Measurements from ENCODE around the gene ENTPD2.
"Not testable (repeated sequence)": the region's sequence is repeated elsewhere in the genome, so short reads cannot be mapped to it uniquely, and the experiment has no call there.

ENTPD2 gene

GRCh38 chr9:137062798-137063197 is 8.9 kb upstream of the ENTPD2 start:
- not testable (repeated sequence) for H3K36me3 Mint-ChIP-seq; DNase-seq; H3K27ac Mint-ChIP-seq; H3K4me3 Mint-ChIP-seq; H3K9me3 Mint-ChIP-seq; H3K27me3 Mint-ChIP-seq; ATAC-seq (replicated peaks)
- peaks cover 5 to 14% of the 10 kb centered on the region in 2 donors for H3K4me1 Mint-ChIP-seq

GRCh38 chr9:137062384-137062783 is 8.5 kb upstream of the ENTPD2 start:
- Mint-ChIP-seq H3K27ac (no peak overlapping the region), H3K4me3 (no peak overlapping the region), H3K36me3 (no peaks in the 10 kb centered on the region), H3K27me3 (peaks cover 5 to 6% of the 10 kb centered on the region in 2 donors), H3K4me1 (peaks cover 3 to 12% of the 10 kb centered on the region in 2 donors), H3K9me3 (no peaks in the 10 kb centered on the region)
- ATAC-seq (replicated peaks), result no peak
- no peak for DNase-seq

- no peak overlapping the region for H3K4me3 Mint-ChIP-seq
- no peak overlapping the region for H3K27ac Mint-ChIP-seq
- no peak for DNase-seq
- ATAC-seq (replicated peaks), result no peak
- H3K4me1 Mint-ChIP-seq, result peaks cover 0 to 6% of the 10 kb centered on the region in 2 donors
- H3K27me3 Mint-ChIP-seq, result peaks cover 0 to 6% of the 10 kb centered on the region in 2 donors
- H3K36me3 Mint-ChIP-seq, result no peaks in the 10 kb centered on the region
- no peaks in the 10 kb centered on the region for H3K9me3 Mint-ChIP-seq
Measured at GRCh38 chr9:137058521-137059234, 4.8 kb upstream of the ENTPD2 start.

GRCh38 chr9:137057545-137057944 is 3.7 kb upstream of the ENTPD2 start:
- H3K36me3 Mint-ChIP-seq, result no peaks in the 10 kb centered on the region
- H3K9me3 Mint-ChIP-seq, result no peaks in the 10 kb centered on the region
- H3K4me1 Mint-ChIP-seq, result peaks cover 0 to 13% of the 10 kb centered on the region in 2 donors
- H3K27ac Mint-ChIP-seq, result no peak overlapping the region
- H3K4me3 Mint-ChIP-seq, result no peak overlapping the region
- DNase-seq (no peak), ATAC-seq (replicated peaks) (no peak)
- H3K27me3 Mint-ChIP-seq, result peaks cover 2 to 12% of the 10 kb centered on the region in 2 donors

- Mint-ChIP-seq H3K27ac (no peak overlapping the region), H3K4me3 (no peak overlapping the region), H3K36me3 (no peaks in the 10 kb centered on the region), H3K4me1 (peaks cover 2 to 17% of the 10 kb centered on the region in 2 donors), H3K27me3 (peaks cover 5 to 19% of the 10 kb centered on the region in 2 donors), H3K9me3 (no peaks in the 10 kb centered on the region)
- DNase-seq, result no peak
- no peak for ATAC-seq (replicated peaks)
Measured at GRCh38 chr9:137056739-137057415, 3.0 kb upstream of the ENTPD2 start.

- H3K36me3 Mint-ChIP-seq, result no peaks in the 10 kb centered on the region
- no peaks in the 10 kb centered on the region for H3K9me3 Mint-ChIP-seq
- no peak for DNase-seq
- no peak overlapping the region for H3K4me3 Mint-ChIP-seq
- no peak for ATAC-seq (replicated peaks)
- peaks cover 6 to 31% of the 10 kb centered on the region in 2 donors for H3K27me3 Mint-ChIP-seq
- peaks cover 2 to 17% of the 10 kb centered on the region in 2 donors for H3K4me1 Mint-ChIP-seq
- H3K27ac Mint-ChIP-seq, result no peak overlapping the region
Measured at GRCh38 chr9:137055385-137056364, 1.8 kb upstream of the ENTPD2 start.

GRCh38 chr9:137054932-137055384 is 1.1 kb upstream of the ENTPD2 start:
- H3K36me3 Mint-ChIP-seq, result no peaks in the 10 kb centered on the region
- H3K4me3 Mint-ChIP-seq, result no peak overlapping the region
- H3K27me3 Mint-ChIP-seq, result peaks cover 11 to 38% of the 10 kb centered on the region in 2 donors
- no peak overlapping the region for H3K27ac Mint-ChIP-seq
- ATAC-seq (replicated peaks) (no peak), DNase-seq (no peak)
- peaks cover 2 to 17% of the 10 kb centered on the region in 2 donors for H3K4me1 Mint-ChIP-seq
- no peaks in the 10 kb centered on the region for H3K9me3 Mint-ChIP-seq

GRCh38 chr9:137052998-137053943 is 590 bp downstream of the ENTPD2 start:
- DNase-seq (no peak), ATAC-seq (replicated peaks) (peak; percentile 31 to 33)
- no peak overlapping the region for H3K4me3 Mint-ChIP-seq
- H3K4me1 Mint-ChIP-seq, result peaks cover 2 to 12% of the 10 kb centered on the region in 2 donors
- no peak overlapping the region for H3K27ac Mint-ChIP-seq
- peaks cover 0 to 2% of the 10 kb centered on the region in 2 donors for H3K36me3 Mint-ChIP-seq
- H3K27me3 Mint-ChIP-seq, result peaks cover 18 to 51% of the 10 kb centered on the region in 2 donors
- H3K9me3 Mint-ChIP-seq, result no peaks in the 10 kb centered on the region

GRCh38 chr9:137052293-137052692 is 1.6 kb downstream of the ENTPD2 start:
- Mint-ChIP-seq H3K4me3 (no peak overlapping the region), H3K27ac (no peak overlapping the region), H3K9me3 (no peaks in the 10 kb centered on the region), H3K36me3 (peaks cover 0 to 2% of the 10 kb centered on the region in 2 donors), H3K4me1 (peaks cover 2 to 12% of the 10 kb centered on the region in 2 donors), H3K27me3 (peaks cover 27 to 61% of the 10 kb centered on the region in 2 donors)
- DNase-seq (no peak), ATAC-seq (replicated peaks) (no peak)

- Mint-ChIP-seq H3K27me3 (peaks cover 36 to 71% of the 10 kb centered on the region in 2 donors), H3K4me1 (peaks cover 4 to 18% of the 10 kb centered on the region in 2 donors), H3K27ac (no peak overlapping the region), H3K4me3 (no peak overlapping the region), H3K9me3 (no peaks in the 10 kb centered on the region), H3K36me3 (peaks cover 0 to 2% of the 10 kb centered on the region in 2 donors)
- ATAC-seq (replicated peaks), result no peak
- no peak for DNase-seq
Measured at GRCh38 chr9:137051145-137051724, 2.6 kb downstream of the ENTPD2 start.

GRCh38 chr9:137050570-137050969 is 3.3 kb downstream of the ENTPD2 start:
- no peak overlapping the region for H3K27ac Mint-ChIP-seq
- H3K27me3 Mint-ChIP-seq, result peaks cover 36 to 74% of the 10 kb centered on the region in 2 donors
- H3K36me3 Mint-ChIP-seq, result peaks cover 0 to 2% of the 10 kb centered on the region in 2 donors
- no peak overlapping the region for H3K4me3 Mint-ChIP-seq
- no peak for DNase-seq
- ATAC-seq (replicated peaks), result no peak
- peaks cover 4 to 20% of the 10 kb centered on the region in 2 donors for H3K4me1 Mint-ChIP-seq
- H3K9me3 Mint-ChIP-seq, result no peaks in the 10 kb centered on the region

- ATAC-seq (replicated peaks), result peak; percentile 44 to 65
- Mint-ChIP-seq H3K4me3 (no peak overlapping the region), H3K27me3 (peaks cover 42 to 81% of the 10 kb centered on the region in 2 donors), H3K36me3 (peaks cover 0 to 2% of the 10 kb centered on the region in 2 donors), H3K4me1 (peaks cover 8 to 26% of the 10 kb centered on the region in 2 donors), H3K27ac (peak overlapping the region; percentile 31), H3K9me3 (no peaks in the 10 kb centered on the region)
- no peak for DNase-seq
Measured at GRCh38 chr9:137049544-137050449, 4.1 kb downstream of the ENTPD2 start.

Data from stimulated activated naive B cell treated with anti-CD40 and anti-IgM and Interleukin-4, amounts not matched to agents 10 μg/mL and 1 μg/mL and 100 μg/mL, for 72 hours (primary cell).